HL-60 (cell line): Measurements from ENCODE around the gene HEXIM1.

Source experiments
- CTCF ChIP-seq: IDR thresholded peaks from one replicate; pipeline ENCODE4 v1.5.1; 2011; ENCODE audit warnings: low read length, control low read depth, inconsistent platforms; ENCODE audit not compliant: insufficient read depth
- REST ChIP-seq: IDR thresholded peaks from 2 replicates; pipeline ENCODE4 v1.6.1; 2012; ENCODE audit warnings: low read depth; ENCODE audit not compliant: insufficient replicate concordance

- TF ChIP-seq CTCF (no peak), REST (no peak)
Observed at GRCh38 chr17:45123076-45123770, 25.1 kb upstream of the HEXIM1 start.
